DND-41 (cell line): ENCODE results near the gene MBOAT1.
"Not testable (repeated sequence)": the region's sequence is repeated elsewhere in the genome, so short reads cannot be mapped to it uniquely, and the experiment has no call there.

ENCODE experiments used
- ATAC-seq: fragments of 200-7000 bp; cut with Tn5 transposase; 3 replicates; pipeline ENCODE4 v1.9.1; 2021; ENCODE audit warnings: low read depth; ENCODE audit not compliant: insufficient read depth
- DNase-seq: peaks from one replicate; pipeline ENCODE4 v3.0.0-alpha.2; 2020
- H2AFZ ChIP-seq: 2 replicates; pipeline ENCODE4 v1.6.0; 2012; ENCODE audit warnings: low read depth, low read length
- H3K27ac ChIP-seq: 2 replicates; pipeline ENCODE4 v1.5.1; 2012; ENCODE audit warnings: low read length, inconsistent platforms
- H3K27me3 ChIP-seq: fragments of 200-600 bp; sonication (generic); 2 replicates; pipeline ENCODE4 v1.6.0; 2012; ENCODE audit warnings: low read length, mild to moderate bottlenecking, inconsistent platforms; ENCODE audit not compliant: insufficient read depth, poor library complexity
- H3K36me3 ChIP-seq: 2 replicates; pipeline ENCODE4 v1.5.1; 2012; ENCODE audit warnings: low read length, inconsistent platforms; ENCODE audit not compliant: insufficient read depth
- H3K4me1 ChIP-seq: 2 replicates; pipeline ENCODE4 v1.5.1; 2012; ENCODE audit warnings: mild to moderate bottlenecking, low read length; ENCODE audit not compliant: insufficient read depth
- H3K4me2 ChIP-seq: 2 replicates; pipeline ENCODE4 v1.6.0; 2012; ENCODE audit warnings: mild to moderate bottlenecking, moderate library complexity, low read length, inconsistent platforms; ENCODE audit not compliant: insufficient read depth
- H3K4me3 ChIP-seq, 2 experiments: fragments of 200-600 bp in 1 of 2; shearing (Covaris generic) in 1 of 2; 2 replicates each; pipeline ENCODE4 v1.5.1; 2012 to 2016; ENCODE audit warnings: inconsistent platforms in 2 of 2, low read length in 2 of 2, mild to moderate bottlenecking in 2 of 2, low read depth in 1 of 2, moderate library complexity in 1 of 2
- H3K79me2 ChIP-seq: 2 replicates; pipeline ENCODE4 v1.6.0; 2012; ENCODE audit warnings: low read length, inconsistent platforms; ENCODE audit not compliant: insufficient read depth
- H3K9ac ChIP-seq: 2 replicates; pipeline ENCODE4 v1.6.0; 2012; ENCODE audit warnings: low read depth, mild to moderate bottlenecking, inconsistent platforms, low read length, moderate library complexity
- H3K9me3 ChIP-seq: 2 replicates; pipeline ENCODE4 v1.5.1; 2012; ENCODE audit warnings: low read length, moderate library complexity, mild to moderate bottlenecking, inconsistent platforms; ENCODE audit not compliant: insufficient read depth, severe bottlenecking
- H4K20me1 ChIP-seq: 2 replicates; pipeline ENCODE4 v1.6.0; 2012; ENCODE audit warnings: low read length; ENCODE audit not compliant: insufficient read depth
- EZH2 ChIP-seq: IDR thresholded peaks from 3 replicates; pipeline ENCODE4 v1.6.1; 2012; ENCODE audit warnings: borderline replicate concordance, low read depth, mild to moderate bottlenecking, moderate library complexity, low read length, inconsistent platforms; ENCODE audit not compliant: severe bottlenecking
- TF ChIP-seq, protein P1 (sequence below): IDR thresholded peaks from 2 replicates; pipeline ENCODE4 v1.5.1; 2012; ENCODE audit warnings: borderline replicate concordance, low read length, moderate library complexity, mild to moderate bottlenecking; ENCODE audit not compliant: poor library complexity, severe bottlenecking; ENCODE audit errors: extremely low read depth

MBOAT1 gene

DNA sequence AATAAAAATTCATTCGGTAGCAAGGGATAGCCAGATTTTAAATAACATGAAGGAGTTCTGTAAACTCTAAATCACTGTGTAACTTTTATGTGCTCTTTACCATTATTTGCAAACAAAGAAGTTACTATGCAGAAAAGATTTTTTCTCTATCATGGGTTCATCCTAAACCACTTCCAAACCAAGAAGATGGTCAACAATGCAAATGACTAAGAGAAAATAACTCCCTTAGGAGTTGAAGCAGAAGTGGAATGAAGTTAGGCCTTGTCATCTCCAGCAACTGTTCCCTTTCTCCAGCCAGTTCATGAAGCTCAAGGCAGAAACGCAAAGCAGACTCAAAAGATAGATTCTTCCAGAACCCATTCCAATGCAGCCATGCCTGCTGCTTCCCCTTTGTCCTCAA, 66.0 kb downstream of the MBOAT1 start:
- Histone ChIP-seq H3K79me2 (no peaks in the 10 kb centered on the region), H3K9ac (no peak overlapping the region), H2AFZ (no peak overlapping the region), H3K9me3 (no peaks in the 10 kb centered on the region), H3K4me2 (no peak overlapping the region), H3K4me3 (no peak overlapping the region), H3K27ac (no peak overlapping the region), H3K4me1 (no peaks in the 10 kb centered on the region), H3K27me3 (no peaks in the 10 kb centered on the region), H3K36me3 (peaks cover 65% of the 10 kb centered on the region), H4K20me1 (0 out of 2 replicates have a peak, but pooled peaks cover 5% of the 10 kb centered on the region)
- ATAC-seq (no peak), DNase-seq (no peak)
- no peak for TF ChIP-seq EZH2
- TF ChIP-seq, protein P1, sequence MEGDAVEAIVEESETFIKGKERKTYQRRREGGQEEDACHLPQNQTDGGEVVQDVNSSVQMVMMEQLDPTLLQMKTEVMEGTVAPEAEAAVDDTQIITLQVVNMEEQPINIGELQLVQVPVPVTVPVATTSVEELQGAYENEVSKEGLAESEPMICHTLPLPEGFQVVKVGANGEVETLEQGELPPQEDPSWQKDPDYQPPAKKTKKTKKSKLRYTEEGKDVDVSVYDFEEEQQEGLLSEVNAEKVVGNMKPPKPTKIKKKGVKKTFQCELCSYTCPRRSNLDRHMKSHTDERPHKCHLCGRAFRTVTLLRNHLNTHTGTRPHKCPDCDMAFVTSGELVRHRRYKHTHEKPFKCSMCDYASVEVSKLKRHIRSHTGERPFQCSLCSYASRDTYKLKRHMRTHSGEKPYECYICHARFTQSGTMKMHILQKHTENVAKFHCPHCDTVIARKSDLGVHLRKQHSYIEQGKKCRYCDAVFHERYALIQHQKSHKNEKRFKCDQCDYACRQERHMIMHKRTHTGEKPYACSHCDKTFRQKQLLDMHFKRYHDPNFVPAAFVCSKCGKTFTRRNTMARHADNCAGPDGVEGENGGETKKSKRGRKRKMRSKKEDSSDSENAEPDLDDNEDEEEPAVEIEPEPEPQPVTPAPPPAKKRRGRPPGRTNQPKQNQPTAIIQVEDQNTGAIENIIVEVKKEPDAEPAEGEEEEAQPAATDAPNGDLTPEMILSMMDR: no peak

DNA sequence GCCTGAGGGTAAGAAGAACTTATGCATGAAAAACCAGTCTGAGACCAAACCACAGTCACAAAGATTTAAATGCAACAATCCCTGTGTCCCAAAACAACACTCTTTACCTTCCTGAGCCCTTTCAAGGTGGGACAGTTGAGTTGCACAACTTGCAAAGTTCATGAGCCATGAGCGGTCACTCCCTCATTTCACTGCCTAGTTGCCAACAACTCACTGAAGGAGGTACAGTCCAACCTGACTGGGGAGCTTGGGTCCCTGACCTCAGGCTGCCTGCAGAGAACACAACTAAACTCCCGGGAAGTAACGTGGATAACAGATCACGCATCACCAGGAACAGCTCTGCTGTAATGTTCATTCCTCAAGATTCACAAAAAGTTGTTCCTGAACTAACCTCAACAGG, 69.4 kb downstream of the MBOAT1 start:
- H4K20me1 ChIP-seq: 0 out of 2 replicates have a peak, but pooled peaks cover 6% of the 10 kb centered on the region
- H3K27me3 ChIP-seq: no peaks in the 10 kb centered on the region
- H3K9ac ChIP-seq: no peak overlapping the region
- H3K79me2 ChIP-seq: no peaks in the 10 kb centered on the region
- no peak overlapping the region for H3K27ac ChIP-seq
- ATAC-seq (no peak), DNase-seq (no peak)
- no peak overlapping the region for H3K4me3 ChIP-seq
- peaks cover 65% of the 10 kb centered on the region for H3K36me3 ChIP-seq
- no peaks in the 10 kb centered on the region for H3K9me3 ChIP-seq
- no peak overlapping the region for H2AFZ ChIP-seq
- H3K4me2 ChIP-seq: no peak overlapping the region
- TF ChIP-seq, protein P1: no peak
- TF ChIP-seq EZH2: no peak
- H3K4me1 ChIP-seq: no peaks in the 10 kb centered on the region

DNA sequence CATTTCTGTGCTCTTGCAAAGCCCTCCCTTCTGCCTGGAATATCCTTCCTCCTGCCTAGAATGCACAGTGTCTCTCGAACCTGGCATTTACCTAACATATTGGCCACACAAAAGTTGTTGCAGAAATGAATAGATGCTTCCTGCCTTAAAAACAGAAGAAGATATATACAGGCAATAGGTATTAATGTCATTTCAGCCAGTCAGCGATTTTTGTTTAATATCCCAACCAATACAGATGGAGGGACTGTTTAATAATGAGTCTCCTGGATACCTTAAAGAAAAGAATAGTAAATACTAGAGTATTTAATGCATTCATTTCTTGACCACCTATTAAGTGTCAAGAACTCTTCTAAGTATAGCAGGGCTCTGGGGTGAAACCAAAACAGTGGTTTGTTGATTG, 70.3 kb downstream of the MBOAT1 start:
- DNase-seq (no peak), ATAC-seq (no peak)
- no peaks in the 10 kb centered on the region for H3K4me1 ChIP-seq
- H4K20me1 ChIP-seq: 0 out of 2 replicates have a peak, but pooled peaks cover 6% of the 10 kb centered on the region
- H3K9ac ChIP-seq: no peak overlapping the region
- no peak overlapping the region for H3K4me3 ChIP-seq
- TF ChIP-seq EZH2: no peak
- TF ChIP-seq, protein P1: no peak
- H3K27ac ChIP-seq: no peak overlapping the region
- no peak overlapping the region for H3K4me2 ChIP-seq
- peaks cover 59% of the 10 kb centered on the region for H3K36me3 ChIP-seq
- H3K9me3 ChIP-seq: no peaks in the 10 kb centered on the region
- no peaks in the 10 kb centered on the region for H3K27me3 ChIP-seq
- H2AFZ ChIP-seq: no peak overlapping the region
- no peaks in the 10 kb centered on the region for H3K79me2 ChIP-seq

DNA sequence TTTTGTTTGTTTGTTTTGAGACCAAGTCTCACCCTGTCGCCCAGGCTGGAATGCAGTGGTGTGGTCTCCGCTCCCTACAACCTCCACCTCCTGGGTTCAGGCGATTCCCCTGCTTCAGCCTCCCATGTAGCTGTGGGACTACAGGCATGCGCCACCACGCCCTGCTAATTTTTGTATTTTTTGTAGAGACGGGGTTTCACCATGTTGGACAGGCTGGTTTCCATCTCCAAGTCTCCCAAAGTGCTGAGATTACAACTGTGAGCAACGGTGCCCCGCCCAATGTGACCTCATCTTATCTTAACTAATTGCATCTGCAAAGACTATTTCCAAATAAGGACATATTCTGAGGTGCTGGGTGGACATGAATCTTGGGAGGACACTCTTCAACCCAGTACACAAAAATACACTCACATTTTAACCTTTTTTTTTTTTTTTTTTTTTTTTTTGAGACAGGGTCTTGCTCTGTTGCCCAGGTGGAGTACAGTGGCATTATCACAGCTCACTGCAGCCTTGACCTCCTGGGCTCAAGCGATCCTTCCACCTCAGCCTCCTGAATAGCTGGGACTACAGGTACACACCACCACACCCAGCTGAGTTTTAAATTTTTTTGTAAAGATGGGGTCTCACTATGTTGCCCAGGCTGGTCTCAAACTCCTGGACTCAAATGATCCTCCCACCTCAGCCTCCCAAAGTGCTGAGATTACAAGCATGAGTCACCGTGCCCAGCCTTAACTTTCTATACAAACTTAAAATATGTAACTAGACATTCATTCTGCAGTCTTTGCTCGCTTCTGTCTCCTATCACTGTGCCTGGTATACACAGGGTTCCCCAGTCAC, 72.9 kb downstream of the MBOAT1 start:
- not testable (repeated sequence) for H3K79me2 ChIP-seq, H3K9ac ChIP-seq, H3K27ac ChIP-seq, H4K20me1 ChIP-seq, H2AFZ ChIP-seq, H3K4me1 ChIP-seq, H3K27me3 ChIP-seq, ATAC-seq, H3K4me2 ChIP-seq, DNase-seq, H3K9me3 ChIP-seq, H3K4me3 ChIP-seq
- peaks cover 50% of the 10 kb centered on the region for H3K36me3 ChIP-seq
